ENCODE measurements around the gene DCN.

DNA sequence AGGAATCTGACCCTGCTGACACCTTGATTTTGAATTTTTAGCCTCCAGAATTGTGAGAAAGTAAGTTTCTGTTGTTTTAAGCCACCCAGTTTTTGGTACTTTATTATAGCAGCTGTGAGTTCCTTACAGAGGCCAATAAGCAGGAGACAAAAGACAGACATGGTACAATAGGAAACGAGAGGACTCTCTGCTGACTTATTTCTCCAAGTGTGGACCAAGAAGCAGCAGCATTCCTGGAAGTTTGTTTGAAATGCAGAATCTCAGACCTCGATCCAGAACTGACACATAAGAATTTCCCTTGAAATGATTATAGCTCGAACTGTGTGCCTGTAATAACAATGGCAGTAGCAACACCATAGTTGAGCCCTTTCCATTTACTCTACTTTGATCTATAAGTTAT lies 39.4 kb downstream of the DCN start:
- TF ChIP-seq POLR2A (IDR thresholded peaks at IDR 0.05; ENCODE audit: low read depth, low read length) (no peak), TAF1 (IDR thresholded peaks at IDR 0.05; ENCODE audit: borderline replicate concordance, low read depth, low read length) (no peak), POLR2AphosphoS5 (IDR thresholded peaks at IDR 0.05; ENCODE audit: low read depth, low read length) (no peak)

All from GM12892 (cell line).